ENCODE measurements around the gene ZXDC.

DNA sequence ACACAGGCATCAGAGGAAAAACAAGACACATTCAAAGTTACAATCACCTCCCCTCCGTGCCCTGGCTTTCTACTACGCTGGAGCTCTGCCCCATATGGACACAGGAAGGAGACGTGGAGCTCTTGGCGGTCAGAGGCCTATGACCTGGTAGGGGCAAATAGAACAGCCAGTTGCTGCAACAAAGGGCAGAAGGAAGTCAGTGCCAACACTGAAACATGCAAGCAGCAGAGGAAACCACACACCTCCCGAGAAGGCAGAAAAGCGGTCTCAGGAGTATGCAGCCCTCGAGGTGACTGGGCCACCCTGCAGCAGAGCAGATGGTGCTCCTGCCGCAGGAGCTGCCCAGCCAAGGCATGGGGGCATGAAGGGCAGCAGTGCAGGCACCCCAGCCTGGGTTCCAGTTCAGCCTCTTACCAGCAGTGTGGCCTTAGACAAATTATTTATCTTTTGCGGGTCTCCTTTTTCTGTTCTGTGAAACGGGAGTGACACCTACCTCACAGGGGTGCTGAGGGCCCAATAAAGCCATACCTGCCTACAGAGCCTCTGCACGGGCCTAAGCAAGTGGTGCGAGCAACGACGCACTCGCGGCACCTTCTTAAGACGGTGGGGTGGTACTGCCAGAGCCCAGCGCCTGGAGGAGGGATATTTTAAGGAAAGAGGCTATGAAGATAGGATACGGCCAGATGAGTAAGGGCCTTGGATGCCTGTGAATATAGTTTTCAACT, 8.6 kb downstream of the ZXDC start:
- TF ChIP-seq, protein P1, sequence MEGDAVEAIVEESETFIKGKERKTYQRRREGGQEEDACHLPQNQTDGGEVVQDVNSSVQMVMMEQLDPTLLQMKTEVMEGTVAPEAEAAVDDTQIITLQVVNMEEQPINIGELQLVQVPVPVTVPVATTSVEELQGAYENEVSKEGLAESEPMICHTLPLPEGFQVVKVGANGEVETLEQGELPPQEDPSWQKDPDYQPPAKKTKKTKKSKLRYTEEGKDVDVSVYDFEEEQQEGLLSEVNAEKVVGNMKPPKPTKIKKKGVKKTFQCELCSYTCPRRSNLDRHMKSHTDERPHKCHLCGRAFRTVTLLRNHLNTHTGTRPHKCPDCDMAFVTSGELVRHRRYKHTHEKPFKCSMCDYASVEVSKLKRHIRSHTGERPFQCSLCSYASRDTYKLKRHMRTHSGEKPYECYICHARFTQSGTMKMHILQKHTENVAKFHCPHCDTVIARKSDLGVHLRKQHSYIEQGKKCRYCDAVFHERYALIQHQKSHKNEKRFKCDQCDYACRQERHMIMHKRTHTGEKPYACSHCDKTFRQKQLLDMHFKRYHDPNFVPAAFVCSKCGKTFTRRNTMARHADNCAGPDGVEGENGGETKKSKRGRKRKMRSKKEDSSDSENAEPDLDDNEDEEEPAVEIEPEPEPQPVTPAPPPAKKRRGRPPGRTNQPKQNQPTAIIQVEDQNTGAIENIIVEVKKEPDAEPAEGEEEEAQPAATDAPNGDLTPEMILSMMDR (IDR thresholded peaks at IDR 0.05; ENCODE audit: insufficient read depth, low read length): no peak
- TF ChIP-seq POLR2AphosphoS5 (IDR thresholded peaks at IDR 0.05; ENCODE audit: low read depth): no peak
